Endothelial cell of umbilical vein (primary cell): ENCODE measurements around the gene KDM3A. TPM values are rescaled to one million over a fixed set of nuclear protein-coding genes. Genes with fewer than 3 reads are reported as not detected.

Experiments used
- BruUV-seq: library from RNA; stranded (reverse); fragments of 400-500 nt; replicated peaks from 2 replicates; lab custom pipeline; 2021; lab: Mats Ljungman, UMichigan
- CTCF ChIA-PET: fragments of 300-600, 350-600 bp; sonication (Branson Sonifier 250); formaldehyde crosslinking; loops from one replicate; lab custom pipeline; 2021; ENCODE audit warnings: antibody characterized with exemption, inconsistent platforms; lab: Charles Lee
- POLR2A ChIA-PET: fragments of 300-600, 350-600 bp; sonication (Branson Sonifier 250); formaldehyde crosslinking; loops from one replicate; lab custom pipeline; 2021; ENCODE audit warnings: antibody characterized with exemption, inconsistent platforms; lab: Charles Lee
- DNase-seq: peaks from one replicate; pipeline ENCODE4 v3.0.0-alpha.2; 2011; ENCODE audit warnings: low read depth, low spot score
- FAIRE-seq: peaks from 2 replicates; lab custom pipeline; 2011; peaks lifted over from hg19 to GRCh38; lab: Jason Lieb, UNC
- H2AFZ ChIP-seq: 2 replicates; pipeline ENCODE4 v1.6.0; 2012; ENCODE audit warnings: low read depth, low read length, control low read depth, inconsistent platforms
- H3K27ac ChIP-seq: 2 replicates; pipeline ENCODE4 v1.5.1; 2011; ENCODE audit warnings: low read depth, mild to moderate bottlenecking, control low read depth, low read length, moderate library complexity; ENCODE audit not compliant: insufficient read depth
- H3K27me3 ChIP-seq, 2 experiments: 2 replicates each; pipeline versions ENCODE4 v1.6.0 to v1.6.1; 2011; ENCODE audit warnings: low read length in 2 of 2, mixed read lengths in 1 of 2; ENCODE audit not compliant: control insufficient read depth in 2 of 2, insufficient read depth in 2 of 2
- H3K36me3 ChIP-seq, 2 experiments: 2 replicates in 1 of 2; 3 replicates in 1 of 2; pipeline ENCODE4 v1.5.1; 2011; ENCODE audit warnings: low read length in 2 of 2, mild to moderate bottlenecking in 1 of 2, moderate library complexity in 1 of 2; ENCODE audit not compliant: control insufficient read depth in 2 of 2, insufficient read depth in 2 of 2; ENCODE audit errors: extremely low read depth in 1 of 2
- H3K4me1 ChIP-seq: 3 replicates; pipeline ENCODE4 v1.5.1; 2011; ENCODE audit warnings: mild to moderate bottlenecking, low read length; ENCODE audit not compliant: control insufficient read depth, insufficient read depth; ENCODE audit errors: extremely low read depth
- H3K4me2 ChIP-seq: 2 replicates; pipeline ENCODE4 v1.6.1; 2011; ENCODE audit warnings: low read length, control low read depth, mixed read lengths; ENCODE audit not compliant: insufficient read depth
- H3K4me3 ChIP-seq, 3 experiments: fragments of 200-600 bp in 1 of 3; sonication (generic), shearing (Covaris generic) in 1 of 3; replicated peaks in 1 of 3; 2 replicates each; pipeline ENCODE4 v1.5.1; 2011 to 2016; ENCODE audit warnings: control low read depth in 3 of 3, low read length in 3 of 3, mild to moderate bottlenecking in 2 of 3, inconsistent platforms in 1 of 3, low read depth in 1 of 3, moderate library complexity in 1 of 3; ENCODE audit not compliant: insufficient read depth in 1 of 3
- H3K79me2 ChIP-seq: 2 replicates; pipeline ENCODE4 v1.6.0; 2012; ENCODE audit warnings: low read length, inconsistent platforms; ENCODE audit not compliant: control insufficient read depth, insufficient read depth
- H3K9ac ChIP-seq: replicated peaks from 2 replicates; pipeline ENCODE3; 2011; ENCODE audit warnings: low read length, control low read depth; ENCODE audit not compliant: insufficient read depth; ENCODE audit errors: extremely low read depth
- H3K9me1 ChIP-seq: replicated peaks from 3 replicates; pipeline ENCODE4 v1.6.0; 2011; ENCODE audit warnings: mild to moderate bottlenecking, low read length; ENCODE audit not compliant: control insufficient read depth, insufficient read depth; ENCODE audit errors: extremely low read depth
- H3K9me3 ChIP-seq: replicated peaks from 2 replicates; pipeline ENCODE4 v1.5.1; 2012; ENCODE audit warnings: low read length, inconsistent platforms; ENCODE audit not compliant: control insufficient read depth, insufficient read depth
- H4K20me1 ChIP-seq: replicated peaks from 2 replicates; pipeline ENCODE3; 2011; ENCODE audit warnings: mild to moderate bottlenecking, low read length; ENCODE audit not compliant: control insufficient read depth, insufficient read depth; ENCODE audit errors: extremely low read depth
- EZH2 ChIP-seq: IDR thresholded peaks from 2 replicates; pipeline ENCODE4 v1.6.1; 2012; ENCODE audit warnings: borderline replicate concordance, low read depth, mild to moderate bottlenecking, moderate library complexity, low read length, inconsistent platforms; ENCODE audit not compliant: severe bottlenecking
- FOS ChIP-seq: IDR thresholded peaks from 2 replicates; pipeline ENCODE4 v1.6.1; 2011; ENCODE audit warnings: mild to moderate bottlenecking, low read length, moderate library complexity, borderline replicate concordance; ENCODE audit not compliant: insufficient read depth
- GATA2 ChIP-seq: IDR thresholded peaks from 2 replicates; pipeline ENCODE4 v1.7.0; 2011; ENCODE audit warnings: low read depth, mild to moderate bottlenecking, moderate library complexity, mixed read lengths, low read length; ENCODE audit not compliant: insufficient read length, insufficient read depth
- JUN ChIP-seq: IDR thresholded peaks from 2 replicates; pipeline ENCODE4 v1.6.1; 2011; ENCODE audit warnings: borderline replicate concordance, low read depth; ENCODE audit not compliant: insufficient read length, insufficient read depth
- MYC ChIP-seq: IDR thresholded peaks from one replicate; pipeline ENCODE4 v1.6.1; 2011; ENCODE audit warnings: mild to moderate bottlenecking, low read depth, low read length
- POLR2A ChIP-seq: IDR thresholded peaks from 2 replicates; pipeline ENCODE4 v1.6.1; 2012; ENCODE audit warnings: low read depth, mild to moderate bottlenecking, control low read depth, low read length
- POLR2AphosphoS5 ChIP-seq: IDR thresholded peaks from 2 replicates; pipeline ENCODE4 v1.6.1; 2012; ENCODE audit warnings: low read depth, mild to moderate bottlenecking, control low read depth, low read length, moderate library complexity; ENCODE audit not compliant: insufficient read depth
- dilution Hi-C: fragments of 300-500 bp; cut with MboI; formaldehyde crosslinking; loops from one replicate; pipeline ENCODE4 v1.15.0; 2019; ENCODE audit warnings: low sequenced_read_pairs; ENCODE audit not compliant: extremely low pct_ligation_motif_present
- intact Hi-C: fragments of 100-400 bp; cut with micrococcal nuclease; formaldehyde crosslinking; loops from one replicate; pipeline ENCODE4 v1.10.0; 2022
- polyA plus RNA-seq, 4 experiments: library from polyadenylated mRNA; depleted of rRNA in 3 of 4; stranded (reverse) in 3 of 4; unstranded in 1 of 4; fragments of >200 nt; gene quantifications; 2 replicates each; pipeline versions ENCODE4 v1.2.1 to v1.2.3, GENCODE V29; 2011 to 2012; ENCODE audit warnings: missing spikeins in 1 of 4
- total RNA-seq: library from RNA; stranded (reverse); gene quantifications from 2 replicates; pipeline ENCODE4 v1.2.3, GENCODE V29; 2021
- TF ChIP-seq, protein P1 (sequence below), 2 donors: IDR thresholded peaks; 1 replicate in 1 of 2; 2 replicates in 1 of 2; pipeline ENCODE4 v1.5.1; 2011; ENCODE audit warnings: low read length in 2 of 2, mild to moderate bottlenecking in 2 of 2, moderate library complexity in 2 of 2, control low read depth in 1 of 2, inconsistent platforms in 1 of 2, low read depth in 1 of 2; ENCODE audit not compliant: insufficient read depth in 1 of 2; ENCODE audit errors: extremely low read depth in 1 of 2
- TF ChIP-seq, protein P2 (sequence below): IDR thresholded peaks from 2 replicates; pipeline ENCODE4 v1.6.1; 2011; ENCODE audit not compliant: insufficient read depth, insufficient read length

KDM3A gene
- total and polyA plus RNA-seq, 2 donors (not counting 3 experiments of a cell fraction or from before 2014, with no cell fraction given), result 13.5 to 29.5 TPM

DNA sequence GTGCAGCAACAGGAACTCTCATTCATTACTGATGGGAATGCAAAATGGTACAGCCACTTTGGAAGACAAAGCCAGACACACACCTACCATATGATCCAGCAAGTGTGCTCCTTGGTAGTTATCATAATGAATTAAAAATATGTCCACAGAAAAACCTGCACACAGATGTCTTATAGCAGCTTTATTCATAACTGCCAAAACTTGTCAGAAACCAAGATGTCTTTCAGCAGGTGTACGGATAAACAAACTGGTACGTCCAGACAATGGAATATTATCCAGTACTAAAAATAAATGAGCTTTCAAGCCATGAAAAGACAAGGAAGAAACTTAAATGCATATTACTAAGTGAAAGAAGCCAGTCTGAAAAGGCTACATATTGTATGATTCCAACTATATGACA is 71.7 kb downstream of the KDM3A start:
- FAIRE-seq, result no peak
- no peaks in the 10 kb centered on the region for H3K27me3 ChIP-seq

DNA sequence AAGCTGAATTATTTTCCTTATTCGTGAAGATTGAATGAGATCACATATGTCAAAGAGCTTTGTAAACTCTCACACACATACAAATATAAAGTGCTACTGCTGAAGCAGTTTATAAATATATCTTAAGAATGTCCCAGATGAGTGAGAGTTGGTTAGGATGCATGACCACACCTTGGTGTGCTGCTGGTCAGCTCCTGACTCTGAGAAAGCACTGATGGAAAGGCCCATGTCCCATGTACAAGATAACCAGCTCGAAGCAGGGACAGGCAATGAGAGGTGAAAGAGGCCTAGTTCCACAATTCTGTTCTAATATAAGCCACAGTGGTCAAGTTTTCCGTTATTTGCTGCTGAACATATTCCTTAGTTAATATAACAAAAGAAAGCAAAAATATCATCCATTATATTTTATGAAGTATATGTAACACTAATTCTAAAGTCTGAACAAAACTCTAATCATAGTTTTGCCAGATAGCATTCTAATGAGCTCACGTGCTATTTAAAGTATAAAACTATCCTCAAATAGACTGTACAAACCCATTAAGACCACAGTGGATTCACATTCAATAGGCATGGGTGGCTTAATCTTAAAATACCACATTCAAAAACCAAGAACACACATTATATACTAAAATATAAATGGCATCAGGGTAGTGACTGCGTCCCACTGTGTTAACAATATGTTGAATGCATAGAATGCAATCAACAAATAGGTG is 72.9 kb downstream of the KDM3A start:
- BruUV-seq, result no TSS peak
- H3K36me3 ChIP-seq, result peaks cover 4 to 6% of the 10 kb centered on the region in 2 experiments
- H3K79me2 ChIP-seq, result no peaks in the 10 kb centered on the region
- H3K9ac ChIP-seq, result no peak overlapping the region
- H3K4me3 ChIP-seq, result no peak overlapping the region
- intact Hi-C loops, result no loop called here
- CTCF ChIA-PET, result no interaction called here
- no peak overlapping the region for H3K4me2 ChIP-seq
- no peaks in the 10 kb centered on the region for H3K27me3 ChIP-seq
- no peaks in the 10 kb centered on the region for H3K9me3 ChIP-seq
- H3K4me1 ChIP-seq, result no peaks in the 10 kb centered on the region
- no peaks in the 10 kb centered on the region for H4K20me1 ChIP-seq
- DNase-seq, result no peak
- no peak overlapping the region for H2AFZ ChIP-seq
- FAIRE-seq, result no peak
- TF ChIP-seq GATA2 (no peak), EZH2 (no peak), JUN (no peak), POLR2AphosphoS5 (no peak), POLR2A (no peak), MYC (no peak), FOS (no peak)
- TF ChIP-seq, protein P1, sequence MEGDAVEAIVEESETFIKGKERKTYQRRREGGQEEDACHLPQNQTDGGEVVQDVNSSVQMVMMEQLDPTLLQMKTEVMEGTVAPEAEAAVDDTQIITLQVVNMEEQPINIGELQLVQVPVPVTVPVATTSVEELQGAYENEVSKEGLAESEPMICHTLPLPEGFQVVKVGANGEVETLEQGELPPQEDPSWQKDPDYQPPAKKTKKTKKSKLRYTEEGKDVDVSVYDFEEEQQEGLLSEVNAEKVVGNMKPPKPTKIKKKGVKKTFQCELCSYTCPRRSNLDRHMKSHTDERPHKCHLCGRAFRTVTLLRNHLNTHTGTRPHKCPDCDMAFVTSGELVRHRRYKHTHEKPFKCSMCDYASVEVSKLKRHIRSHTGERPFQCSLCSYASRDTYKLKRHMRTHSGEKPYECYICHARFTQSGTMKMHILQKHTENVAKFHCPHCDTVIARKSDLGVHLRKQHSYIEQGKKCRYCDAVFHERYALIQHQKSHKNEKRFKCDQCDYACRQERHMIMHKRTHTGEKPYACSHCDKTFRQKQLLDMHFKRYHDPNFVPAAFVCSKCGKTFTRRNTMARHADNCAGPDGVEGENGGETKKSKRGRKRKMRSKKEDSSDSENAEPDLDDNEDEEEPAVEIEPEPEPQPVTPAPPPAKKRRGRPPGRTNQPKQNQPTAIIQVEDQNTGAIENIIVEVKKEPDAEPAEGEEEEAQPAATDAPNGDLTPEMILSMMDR (IDR thresholded peaks at IDR 0.05; ENCODE audit: extremely low read depth in 1 of 2, insufficient read depth in 1 of 2, low read depth in 1 of 2, low read length in 2 of 2), result no peak
- TF ChIP-seq, protein P2, sequence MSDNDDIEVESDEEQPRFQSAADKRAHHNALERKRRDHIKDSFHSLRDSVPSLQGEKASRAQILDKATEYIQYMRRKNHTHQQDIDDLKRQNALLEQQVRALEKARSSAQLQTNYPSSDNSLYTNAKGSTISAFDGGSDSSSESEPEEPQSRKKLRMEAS, result no peak
- POLR2A ChIA-PET, result no interaction called here
- no peaks in the 10 kb centered on the region for H3K9me1 ChIP-seq
- no peak overlapping the region for H3K27ac ChIP-seq
- dilution Hi-C loops, result no loop called here

More for the DNA sequence above, 71.7 kb downstream of the KDM3A start:
- Histone ChIP-seq H2AFZ (no peak overlapping the region), H3K4me1 (no peaks in the 10 kb centered on the region), H3K9ac (no peak overlapping the region), H3K36me3 (peaks cover 4 to 11% of the 10 kb centered on the region in 2 experiments), H3K4me3 (no peak overlapping the region), H3K4me2 (no peak overlapping the region), H3K79me2 (no peaks in the 10 kb centered on the region), H4K20me1 (no peaks in the 10 kb centered on the region), H3K27ac (no peak overlapping the region), H3K9me3 (no peaks in the 10 kb centered on the region), H3K9me1 (no peaks in the 10 kb centered on the region)
- no TSS peak for BruUV-seq
- ChIA-PET CTCF (no interaction called here), POLR2A (no interaction called here)
- dilution Hi-C loops (no loop called here), intact Hi-C loops (no loop called here)
- no peak for DNase-seq
- TF ChIP-seq JUN (no peak), MYC (no peak)
- TF ChIP-seq, protein P1 (IDR thresholded peaks at IDR 0.05; ENCODE audit: extremely low read depth in 1 of 2, insufficient read depth in 1 of 2, low read depth in 1 of 2, low read length in 2 of 2), result no peak
